HS-5 (cell line): ENCODE measurements around the gene TCF3.
"Not testable (repeated sequence)": the region's sequence is repeated elsewhere in the genome, so short reads cannot be mapped to it uniquely, and the experiment has no call there.

Source experiments
- DNase-seq: peaks from one replicate; pipeline ENCODE4 v3.0.0-alpha.2; 2012; ENCODE audit warnings: low read depth

Gene TCF3

GRCh38 chr19:1652471-1653299, at the start of gene TCF3:
TSS of gene TCF3 (minus strand) at chr19:1652615. CDS start at chr19:1650248, 2,367 bp downstream.
- DNase-seq, result peak; percentile 97

DNA sequence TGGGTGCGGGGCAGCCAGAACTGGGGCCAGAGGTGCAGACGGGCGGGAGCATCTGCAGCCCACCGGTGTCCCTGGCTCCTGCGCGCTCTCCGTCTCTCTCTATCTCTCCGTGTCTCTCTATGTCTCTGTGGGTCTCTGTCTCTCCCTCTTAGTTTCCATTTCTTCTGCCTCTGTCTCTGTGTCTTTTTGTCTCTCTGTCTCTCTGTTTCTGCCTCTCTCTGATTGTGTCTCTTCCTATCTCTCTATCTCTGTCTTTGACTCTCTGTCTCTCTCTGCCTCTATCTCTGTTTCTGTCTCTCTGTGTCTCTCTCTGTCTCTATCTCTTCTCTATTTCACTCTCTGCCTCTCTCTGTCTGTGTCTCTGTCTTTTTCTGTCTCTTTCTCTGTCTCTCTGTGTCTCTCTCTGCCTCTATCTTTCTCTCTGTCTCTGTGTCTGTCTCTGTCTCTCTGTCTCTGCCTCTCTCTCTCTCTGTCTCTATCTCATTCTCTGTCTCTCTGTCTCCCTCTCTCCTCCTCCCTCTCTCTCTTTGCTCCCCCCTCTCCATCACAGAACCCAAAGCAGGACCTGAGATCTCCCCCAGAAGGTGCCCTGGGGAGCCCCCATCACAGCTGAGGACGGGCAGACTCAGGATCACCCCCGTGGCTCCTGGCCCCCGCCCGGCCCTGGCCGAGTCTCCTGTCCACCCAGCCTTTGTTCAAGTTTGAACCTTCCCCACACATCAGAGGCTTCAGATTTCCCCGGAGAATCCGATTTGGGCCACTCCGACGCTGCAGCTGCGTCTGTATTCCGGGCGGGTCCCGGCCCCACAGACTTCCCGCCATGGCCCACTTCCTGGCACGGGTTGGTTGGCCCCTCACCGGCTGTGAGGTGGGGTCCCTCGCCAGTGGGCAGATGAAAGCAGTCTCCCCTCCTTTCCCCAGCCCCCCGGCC, 48.6 kb upstream of the TCF3 start:
- no peak for DNase-seq

GRCh38 chr19:1699998-1700732, 47.8 kb upstream of the TCF3 start:
- no peak for DNase-seq

GRCh38 chr19:1699386-1699785, 47.0 kb upstream of the TCF3 start:
- DNase-seq, result no peak

GRCh38 chr19:1698636-1699035, 46.2 kb upstream of the TCF3 start:
- no peak for DNase-seq

GRCh38 chr19:1695481-1695880, 43.1 kb upstream of the TCF3 start:
- not testable (repeated sequence) for DNase-seq

DNA sequence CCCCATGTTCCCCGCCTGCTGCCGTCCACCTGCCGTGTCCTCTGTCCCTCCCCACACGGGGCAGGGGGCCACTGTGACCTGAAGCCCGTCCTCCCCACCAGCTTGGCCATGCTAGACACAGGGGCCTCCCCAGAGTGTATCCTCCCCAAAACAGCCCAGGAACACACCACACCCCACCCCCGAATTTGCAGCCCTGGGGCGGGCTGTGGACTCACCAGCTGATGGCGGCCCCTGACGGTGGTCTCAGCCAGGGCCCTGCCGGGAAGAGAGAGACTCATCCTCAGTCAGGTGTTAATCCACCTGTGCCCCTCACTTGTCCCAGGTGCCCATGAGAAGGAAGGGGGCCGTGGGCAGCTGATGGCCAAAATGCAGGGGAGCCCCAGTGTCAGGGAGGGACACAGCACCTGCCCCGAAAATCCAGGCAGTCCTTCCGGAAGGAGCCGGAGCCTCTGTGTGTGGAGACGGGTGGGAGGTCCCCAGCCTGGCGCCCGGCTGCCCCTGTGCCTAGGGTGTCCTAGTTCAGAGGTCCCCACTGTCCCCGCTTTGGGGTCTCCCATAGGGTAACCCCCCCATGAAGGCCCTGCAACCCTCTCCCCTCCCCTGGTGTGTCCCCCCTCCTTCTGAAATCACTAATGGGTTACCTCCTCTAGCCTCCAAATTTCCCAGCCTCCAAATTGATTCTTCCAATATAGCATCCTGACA, 39.3 kb upstream of the TCF3 start:
- no peak for DNase-seq

- DNase-seq, result no peak
Observed at GRCh38 chr19:1690699-1691307, 38.4 kb upstream of the TCF3 start.

GRCh38 chr19:1685785-1686184, 33.4 kb upstream of the TCF3 start:
- not testable (repeated sequence) for DNase-seq

DNA sequence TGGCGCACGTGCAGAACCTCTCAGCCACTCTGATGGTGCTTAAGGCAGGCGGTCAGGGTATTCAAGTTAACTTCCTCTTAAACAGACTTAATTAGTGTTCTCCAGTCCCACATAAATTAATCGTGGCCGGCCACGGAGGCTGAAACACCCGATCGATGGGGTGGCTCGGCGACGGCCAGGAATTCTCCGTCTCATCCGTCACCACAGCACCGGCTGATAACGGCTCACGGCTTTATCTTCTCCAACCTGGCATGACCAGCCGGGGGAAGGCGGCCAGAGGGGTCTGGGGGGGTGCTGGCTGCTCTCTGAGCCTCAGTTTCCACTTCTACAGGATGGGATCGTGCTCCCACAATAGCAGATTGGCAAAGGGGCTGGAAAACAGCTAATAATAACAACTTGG, 32.6 kb upstream of the TCF3 start:
- no peak for DNase-seq

- no peak for DNase-seq
Observed at GRCh38 chr19:1684573-1684912, 32.1 kb upstream of the TCF3 start.

DNA sequence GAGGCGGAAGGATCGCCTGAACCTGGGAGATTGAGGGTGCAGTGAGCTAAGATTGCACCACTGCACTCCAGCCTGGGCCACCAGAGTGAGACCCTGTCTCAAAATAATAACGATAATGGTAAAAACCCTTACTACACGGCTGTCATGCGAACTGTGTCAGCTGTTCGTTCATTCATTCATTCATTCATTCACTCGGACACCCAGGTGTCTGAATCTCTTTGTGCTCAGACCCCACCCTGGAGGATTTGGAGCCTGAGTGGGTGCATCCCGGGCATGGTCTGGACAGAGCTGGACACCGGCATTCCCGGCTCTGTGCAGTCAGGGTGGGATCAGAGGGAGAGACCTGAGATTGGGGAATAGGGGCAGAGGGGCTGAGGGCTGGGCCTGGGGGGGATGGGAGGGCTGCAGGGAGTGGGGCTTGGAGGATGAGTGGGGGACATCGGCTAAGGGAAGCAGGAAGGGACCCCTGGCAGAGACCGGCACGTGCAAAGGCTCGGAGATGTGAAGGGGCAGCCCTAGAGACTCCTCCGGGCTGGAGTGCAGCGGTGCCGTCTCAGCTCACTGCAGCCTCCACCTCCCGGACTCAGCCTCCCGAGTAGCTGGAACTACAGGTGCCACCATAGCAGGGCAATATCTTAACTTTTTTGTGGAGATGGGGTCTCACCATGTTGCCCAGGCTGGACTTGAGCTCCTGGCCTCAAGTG, 31.6 kb upstream of the TCF3 start:
- no peak for DNase-seq

- no peak for DNase-seq
Observed at GRCh38 chr19:1680976-1681375, 28.6 kb upstream of the TCF3 start.

- DNase-seq, result no peak
Observed at GRCh38 chr19:1678073-1678472, 25.7 kb upstream of the TCF3 start.

DNA sequence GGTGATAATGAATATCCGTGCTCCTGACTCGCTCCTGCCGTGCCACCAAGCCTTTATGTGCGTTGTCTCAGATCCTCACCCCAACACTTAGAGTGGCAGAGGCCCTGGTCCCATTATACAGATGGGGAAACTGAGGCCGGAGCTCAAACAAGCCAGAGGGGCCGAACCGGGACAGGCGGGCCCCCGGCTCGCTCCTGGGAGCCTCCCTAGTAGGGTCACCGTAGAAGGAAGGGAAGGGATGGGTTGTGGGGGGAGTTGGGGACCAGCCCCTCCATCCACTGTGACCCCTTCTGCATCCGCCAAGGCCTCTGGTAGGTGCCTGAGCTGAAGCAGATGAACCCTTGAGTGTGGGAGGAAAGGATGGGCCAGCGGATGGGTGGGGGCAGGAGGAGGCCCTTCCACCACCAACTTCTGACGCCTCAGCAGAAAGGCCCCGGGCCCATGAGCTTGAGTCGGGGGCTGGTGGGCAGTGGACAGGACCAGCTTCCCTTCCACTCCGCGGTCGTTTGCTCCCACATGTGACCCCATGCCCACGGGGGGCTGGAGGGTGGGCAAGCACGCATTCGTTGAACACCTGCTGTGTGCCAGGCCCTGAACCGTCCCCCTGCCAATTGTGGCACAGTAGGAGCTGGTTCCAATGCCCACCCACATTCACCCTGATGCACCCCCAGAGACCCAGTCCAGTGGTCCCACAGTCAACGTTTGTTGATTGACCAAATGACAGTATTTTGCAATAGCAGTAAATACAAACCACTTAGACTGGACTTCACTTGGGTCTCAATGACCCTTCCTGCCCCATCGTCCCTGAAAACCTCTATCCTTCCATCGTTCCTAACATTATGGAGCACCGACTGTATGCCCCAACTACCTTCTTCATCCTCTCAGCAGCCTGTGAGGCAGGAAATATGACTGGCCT, 24.2 kb upstream of the TCF3 start:
- no peak for DNase-seq

DNA sequence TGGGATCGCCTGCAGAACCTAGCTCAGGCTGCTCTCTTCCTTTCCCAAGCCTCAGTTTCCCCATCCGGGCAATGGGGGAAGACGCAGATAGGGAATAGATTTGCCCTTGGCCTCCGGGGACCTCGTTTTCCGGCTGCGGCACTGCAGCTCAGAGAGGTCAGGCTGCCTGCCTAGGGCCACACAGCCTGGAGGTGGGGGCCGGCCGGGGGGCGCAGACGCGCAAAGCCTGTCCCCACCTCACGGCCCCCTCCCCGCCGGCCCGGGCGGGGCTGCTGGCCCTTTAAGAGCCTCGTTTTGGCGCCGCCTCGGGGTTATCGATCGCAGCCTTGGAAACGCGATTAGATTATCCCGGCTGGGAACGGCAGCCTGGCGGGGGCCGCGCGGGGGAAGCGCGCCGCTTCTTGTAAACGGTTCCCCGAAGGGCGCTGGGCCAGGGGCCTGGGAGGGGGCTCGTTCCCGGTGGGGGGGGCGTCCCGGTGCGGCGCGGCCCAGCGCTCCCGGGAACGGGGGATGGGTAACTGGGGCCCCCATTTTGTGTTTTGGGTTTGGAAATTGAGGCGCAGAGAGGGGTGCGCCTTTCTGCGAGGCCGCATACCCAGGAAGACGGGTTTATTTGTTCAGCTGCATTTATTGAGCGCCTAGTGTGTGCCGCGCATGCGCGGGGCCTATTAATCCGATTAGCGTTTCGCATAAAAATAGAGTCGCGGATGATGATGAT, 23.4 kb upstream of the TCF3 start:
- DNase-seq, result no peak

DNA sequence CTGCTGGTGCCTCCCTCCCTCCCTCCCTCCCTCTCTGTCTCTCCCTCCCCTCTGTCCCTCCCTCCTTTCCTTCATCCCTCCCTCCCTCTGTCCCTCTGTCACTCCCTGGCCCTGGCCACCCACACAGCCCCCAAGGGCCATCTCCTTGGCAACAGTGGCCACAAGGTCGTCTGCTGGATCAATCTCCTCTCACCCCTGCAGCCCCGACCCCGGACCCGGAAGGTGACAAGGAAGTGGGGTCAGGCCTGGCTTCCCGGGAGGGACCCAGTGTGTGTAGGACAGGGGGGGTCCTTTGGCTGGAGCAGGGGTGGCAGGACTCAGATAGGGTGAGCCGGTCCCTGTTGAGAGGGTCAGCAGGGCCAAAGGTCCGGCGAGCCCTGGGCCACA, 21.9 kb upstream of the TCF3 start:
- no peak for DNase-seq

GRCh38 chr19:1673645-1674292, 21.4 kb upstream of the TCF3 start:
- DNase-seq, result no peak
